ENCODE data around the gene NUDT22.
A peak's percentile ranks its signal among the peaks of the same experiment; 100 is the strongest.

Gene NUDT22

GRCh38 chr11:64227405-64227956 is 1.4 kb downstream of the NUDT22 start:
- no peak for DNase-seq (ENCODE audit: low read depth in 2 of 2)

GRCh38 chr11:64229090-64229743 is 3.1 kb downstream of the NUDT22 start:
- no peak for DNase-seq (ENCODE audit: low read depth in 2 of 2)

GRCh38 chr11:64229744-64230170 is 3.7 kb downstream of the NUDT22 start:
- no peak for DNase-seq (ENCODE audit: low read depth in 2 of 2)

GRCh38 chr11:64230171-64230984 is 4.3 kb downstream of the NUDT22 start, which contains the start of gene DNAJC4:
Gene DNAJC4, plus strand, starts transcription at chr11:64230548. Its CDS starts 307 bp downstream, at chr11:64230855.
- peak; percentile 66 to 77 for DNase-seq (ENCODE audit: low read depth in 2 of 2)

- no peak for DNase-seq (ENCODE audit: low read depth in 2 of 2)
These were observed 4.9 kb downstream of the NUDT22 start for GRCh38 chr11:64230985-64231365.

DNA sequence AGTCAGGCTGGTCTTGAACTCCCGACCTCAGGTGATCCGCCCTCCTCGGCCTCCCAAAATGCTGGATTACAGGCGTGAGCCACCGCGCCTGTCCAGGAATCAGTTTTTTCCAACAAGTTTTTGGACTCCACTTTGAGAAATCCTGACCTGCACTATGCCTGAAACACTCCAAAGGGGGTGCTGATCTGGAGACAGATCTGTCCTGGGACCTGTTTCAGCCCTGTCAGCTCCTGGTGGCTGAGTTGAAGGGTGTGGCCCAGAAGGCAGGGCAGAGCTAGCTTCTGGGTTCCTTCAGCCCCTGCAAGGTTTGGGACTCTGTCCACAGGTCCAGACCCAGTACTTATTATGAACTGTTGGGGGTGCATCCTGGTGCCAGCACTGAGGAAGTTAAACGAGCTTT is 5.5 kb downstream of the NUDT22 start:
- no peak for DNase-seq (ENCODE audit: low read depth in 2 of 2)

DNA sequence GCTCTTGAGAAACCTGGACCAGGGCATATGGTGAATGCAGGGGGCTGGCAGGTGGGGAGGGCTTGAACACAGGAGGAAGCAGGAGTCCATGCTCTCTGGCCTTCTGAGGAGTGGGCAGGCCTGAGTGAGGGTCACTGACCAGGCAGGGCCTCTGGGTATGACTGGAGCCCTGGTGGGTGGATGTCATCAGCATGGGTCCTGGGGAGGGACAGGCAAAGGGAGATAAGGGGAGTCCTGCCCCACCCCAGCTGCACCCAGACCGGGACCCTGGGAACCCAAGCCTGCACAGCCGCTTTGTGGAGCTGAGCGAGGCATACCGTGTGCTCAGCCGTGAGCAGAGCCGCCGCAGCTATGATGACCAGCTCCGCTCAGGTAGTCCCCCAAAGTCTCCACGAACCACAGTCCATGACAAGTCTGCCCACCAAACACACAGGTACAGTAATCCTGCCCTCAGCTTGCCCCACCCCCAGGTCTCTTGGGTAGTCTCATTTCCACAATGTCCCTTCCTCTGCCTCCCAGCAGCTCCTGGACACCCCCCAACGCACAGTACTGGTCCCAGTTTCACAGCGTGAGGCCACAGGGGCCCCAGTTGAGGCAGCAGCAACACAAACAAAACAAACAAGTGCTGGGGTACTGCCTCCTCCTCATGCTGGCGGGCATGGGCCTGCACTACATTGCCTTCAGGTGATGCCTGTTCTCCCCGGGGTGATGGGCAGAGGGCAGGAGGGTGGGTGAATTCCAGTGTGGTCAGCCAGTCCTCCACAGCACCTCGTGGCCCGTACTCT is 6.3 kb downstream of the NUDT22 start:
- DNase-seq (ENCODE audit: low read depth in 2 of 2) = no peak

DNA sequence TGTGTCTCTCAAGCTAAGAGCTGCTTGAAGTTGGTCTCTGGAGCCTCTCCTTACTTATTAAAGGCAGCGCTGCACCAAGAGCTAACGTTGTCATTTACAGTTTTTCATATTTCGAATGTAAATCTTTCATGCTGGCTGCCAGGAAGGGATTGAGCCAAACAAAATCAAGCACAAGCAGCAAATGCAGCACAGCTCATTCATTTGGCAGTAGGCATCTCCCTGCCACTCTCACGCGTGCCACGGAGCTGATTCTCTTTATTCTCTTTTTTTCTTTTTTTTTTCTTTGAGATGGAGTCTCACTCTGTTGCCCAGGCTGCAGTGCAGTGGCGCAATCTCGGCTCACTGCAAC is 6.9 kb downstream of the NUDT22 start:
- no peak for DNase-seq (ENCODE audit: low read depth in 2 of 2)

DNA sequence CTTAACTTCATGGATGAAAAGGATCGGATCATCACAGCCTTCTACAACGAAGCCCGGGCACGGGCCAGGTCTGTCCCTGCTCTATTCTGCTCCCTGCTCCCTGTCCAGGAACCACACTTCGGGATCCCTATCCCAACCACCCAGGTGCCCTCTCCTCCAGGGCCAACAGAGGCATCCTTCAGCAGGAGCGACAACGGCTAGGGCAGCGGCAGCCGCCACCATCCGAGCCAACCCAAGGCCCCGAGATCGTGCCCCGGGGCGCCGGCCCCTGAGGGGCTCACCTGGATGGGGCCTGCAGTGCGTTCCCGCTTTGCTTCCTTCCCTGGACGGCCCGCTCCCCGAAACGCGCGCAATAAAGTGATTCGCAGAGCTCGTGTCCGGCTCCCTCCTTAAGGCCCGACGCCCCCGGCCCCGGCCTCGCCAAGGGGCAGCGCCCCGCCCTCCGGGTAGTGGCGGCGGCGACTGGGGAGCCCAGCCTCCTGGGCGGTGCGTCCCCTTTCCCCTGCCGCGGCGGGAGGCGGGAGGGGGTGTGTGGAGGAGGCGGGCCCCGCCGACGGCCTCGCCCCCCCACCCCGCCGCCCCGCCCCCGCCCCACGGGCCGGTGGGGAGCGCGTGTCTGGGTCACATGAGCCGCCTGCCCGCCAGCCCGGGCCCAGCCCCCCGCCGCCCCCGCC is 8.0 kb downstream of the NUDT22 start, which contains the start of gene VEGFB:
TSS of gene VEGFB (plus strand) at position 672 of the 674 bp plus-strand sequence. CDS start 250 bp downstream, outside the sequence.
- no peak for DNase-seq (ENCODE audit: low read depth in 2 of 2)

GRCh38 chr11:64234647-64235379 is 8.7 kb downstream of the NUDT22 start:
- no peak for DNase-seq (ENCODE audit: low read depth in 2 of 2)

DNA sequence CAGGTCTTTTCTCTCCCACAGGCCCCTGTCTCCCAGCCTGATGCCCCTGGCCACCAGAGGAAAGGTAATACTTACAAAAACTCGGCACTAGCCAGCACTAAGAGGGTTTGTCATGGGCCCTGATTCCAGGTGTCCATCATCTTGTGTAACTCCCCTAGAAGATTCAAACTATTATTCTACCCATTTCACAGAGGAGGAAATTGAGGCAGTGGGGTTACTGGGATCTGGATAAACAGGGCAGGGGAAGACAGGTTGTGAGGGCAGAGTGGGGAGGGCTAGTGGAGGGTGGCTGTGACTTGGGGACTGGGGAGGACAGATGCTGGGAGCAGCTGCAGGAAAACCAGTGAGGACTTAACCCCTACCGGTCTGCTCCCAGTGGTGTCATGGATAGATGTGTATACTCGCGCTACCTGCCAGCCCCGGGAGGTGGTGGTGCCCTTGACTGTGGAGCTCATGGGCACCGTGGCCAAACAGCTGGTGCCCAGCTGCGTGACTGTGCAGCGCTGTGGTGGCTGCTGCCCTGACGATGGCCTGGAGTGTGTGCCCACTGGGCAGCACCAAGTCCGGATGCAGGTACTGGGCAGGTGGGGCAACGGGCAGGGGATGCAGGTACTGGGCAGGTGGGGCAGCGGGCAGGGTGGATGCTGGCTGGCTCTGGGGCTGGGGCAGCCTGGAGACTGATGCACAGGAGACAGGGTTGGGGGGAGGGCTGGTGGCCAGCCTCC is 9.5 kb downstream of the NUDT22 start:
- DNase-seq (ENCODE audit: low read depth in 2 of 2) = no peak

GRCh38 chr11:64237484-64237951 is 11.4 kb downstream of the NUDT22 start:
- no peak for DNase-seq (ENCODE audit: low read depth in 2 of 2)

- no peak for DNase-seq (ENCODE audit: low read depth in 2 of 2)
These were observed 12.0 kb downstream of the NUDT22 start for GRCh38 chr11:64238076-64238475.

DNA sequence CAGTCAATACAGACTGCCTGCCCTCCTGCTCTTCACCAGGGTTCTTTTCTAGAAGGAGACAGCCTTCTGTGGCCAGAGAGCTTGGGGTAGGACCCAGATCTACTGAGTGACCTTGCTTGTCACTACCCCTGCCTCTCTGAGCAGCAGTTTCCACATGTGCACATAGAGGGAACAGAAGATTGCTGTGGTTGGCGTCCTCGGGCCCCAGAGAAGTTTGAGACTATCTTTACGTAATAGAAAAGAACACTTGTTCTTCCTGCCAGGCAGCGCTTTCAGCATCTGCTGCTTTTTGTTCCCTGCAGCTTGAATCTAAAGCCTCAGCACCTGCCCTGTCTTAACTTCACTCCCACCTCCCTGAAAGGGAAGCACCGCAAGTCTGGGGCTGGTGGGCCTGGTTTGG is 12.9 kb downstream of the NUDT22 start:
- no peak for DNase-seq (ENCODE audit: low read depth in 2 of 2)

DNA sequence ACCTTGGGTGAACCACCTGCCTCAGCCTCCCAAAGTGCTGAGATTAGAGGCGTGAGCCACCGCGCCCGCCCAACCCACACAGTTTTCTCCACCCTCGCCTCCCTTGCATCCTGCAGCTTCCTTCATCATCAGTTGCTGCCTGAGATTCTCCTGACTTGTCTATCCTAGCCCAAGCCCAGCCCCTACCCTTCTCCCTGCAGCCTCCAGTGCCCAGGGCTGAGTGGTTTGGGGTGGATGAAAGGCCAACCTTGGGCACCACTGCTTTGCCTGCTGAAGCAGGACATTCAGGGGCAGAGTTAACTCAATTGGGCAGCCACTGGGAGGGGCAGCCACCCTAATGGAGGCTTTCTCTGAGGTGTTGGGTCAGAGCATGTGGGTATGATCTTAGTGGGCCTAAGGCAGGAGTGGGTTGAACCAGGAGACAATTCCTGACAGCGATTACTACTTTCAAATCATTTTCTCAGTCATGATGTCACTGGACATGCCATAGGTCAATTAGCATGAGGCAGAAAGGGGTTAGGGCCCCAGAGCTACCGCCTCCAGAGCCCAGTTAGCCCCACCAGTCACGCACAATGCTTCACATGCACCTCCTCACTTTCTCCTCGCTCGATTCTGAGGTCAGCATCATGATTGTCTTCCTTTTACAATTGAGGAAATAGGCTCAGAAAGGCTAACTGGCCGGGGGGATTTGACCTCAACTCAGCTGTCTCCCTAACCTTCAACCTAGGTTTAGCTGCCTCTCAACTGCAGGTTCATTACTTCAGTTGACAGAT is 13.8 kb downstream of the NUDT22 start:
- no peak for DNase-seq (ENCODE audit: low read depth in 2 of 2)

- DNase-seq (ENCODE audit: low read depth in 2 of 2) = peak; percentile 95 to 96
These were observed 14.6 kb downstream of the NUDT22 start, which contains the start of gene FKBP2 for GRCh38 chr11:64240435-64241240. Gene FKBP2, plus strand, starts transcription at chr11:64241095. Its CDS starts 1,293 bp downstream, at chr11:64242388.

DNA sequence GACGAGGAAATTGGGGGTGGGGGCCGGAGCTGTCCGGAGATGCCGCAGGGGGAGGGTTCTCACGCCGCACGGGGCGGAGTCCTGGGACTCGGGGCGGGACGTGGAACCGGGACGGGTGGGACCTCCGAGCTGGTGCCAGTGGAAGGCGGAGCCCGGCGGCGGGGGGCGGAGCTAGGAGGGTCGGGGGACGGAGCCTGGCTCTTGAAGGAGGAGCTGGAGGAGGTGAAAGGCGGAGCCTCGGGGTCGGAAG is 15.1 kb downstream of the NUDT22 start:
- peak in 1 of 2 donors; percentile 99 for DNase-seq (ENCODE audit: low read depth in 2 of 2)
